Measurements from ENCODE around the gene ALDH9A1.
"Not testable (repeated sequence)": the region's sequence is repeated elsewhere in the genome, so short reads cannot be mapped to it uniquely, and the experiment has no call there.

ALDH9A1 gene

GRCh38 chr1:165697881-165698760 is at the start of gene ALDH9A1:
TSS of gene ALDH9A1 (minus strand) at chr1:165698562. CDS start at chr1:165698558, 4 bp downstream.
- peak; percentile 97 for DNase-seq (ENCODE audit: low spot score)

GRCh38 chr1:165747632-165748447 is 49.5 kb upstream of the ALDH9A1 start:
- DNase-seq (ENCODE audit: low spot score): no peak

- DNase-seq (ENCODE audit: low spot score): not testable (repeated sequence)
Observed at GRCh38 chr1:165744913-165745312, 46.6 kb upstream of the ALDH9A1 start.

- no peak for DNase-seq (ENCODE audit: low spot score)
Observed at GRCh38 chr1:165742194-165742593, 43.8 kb upstream of the ALDH9A1 start.

- DNase-seq (ENCODE audit: low spot score): no peak
Observed at GRCh38 chr1:165738794-165739193, 40.4 kb upstream of the ALDH9A1 start.

GRCh38 chr1:165737196-165737595 is 38.8 kb upstream of the ALDH9A1 start:
- DNase-seq (ENCODE audit: low spot score): no peak

GRCh38 chr1:165734906-165735305 is 36.5 kb upstream of the ALDH9A1 start:
- no peak for DNase-seq (ENCODE audit: low spot score)

GRCh38 chr1:165726841-165727240 is 28.5 kb upstream of the ALDH9A1 start:
- DNase-seq (ENCODE audit: low spot score): no peak

GRCh38 chr1:165726169-165726568 is 27.8 kb upstream of the ALDH9A1 start:
- DNase-seq (ENCODE audit: low spot score): no peak

GRCh38 chr1:165717918-165718515 is 19.7 kb upstream of the ALDH9A1 start:
- DNase-seq (ENCODE audit: low spot score): peak; percentile 71

GRCh38 chr1:165716265-165717051 is 18.1 kb upstream of the ALDH9A1 start:
- not testable (repeated sequence) for DNase-seq (ENCODE audit: low spot score)

- no peak for DNase-seq (ENCODE audit: low spot score)
Observed at GRCh38 chr1:165712764-165713163, 14.4 kb upstream of the ALDH9A1 start.

GRCh38 chr1:165707984-165708706 is 9.8 kb upstream of the ALDH9A1 start:
- no peak for DNase-seq (ENCODE audit: low spot score)

GRCh38 chr1:165703648-165704047 is 5.3 kb upstream of the ALDH9A1 start:
- DNase-seq (ENCODE audit: low spot score): no peak

- DNase-seq (ENCODE audit: low spot score): not testable (repeated sequence)
Observed at GRCh38 chr1:165701922-165702321, 3.6 kb upstream of the ALDH9A1 start.

GRCh38 chr1:165699577-165699976 is 1.2 kb upstream of the ALDH9A1 start:
- DNase-seq (ENCODE audit: low spot score): no peak

- no peak for DNase-seq (ENCODE audit: low spot score)
Observed at GRCh38 chr1:165698761-165699052, 345 bp upstream of the ALDH9A1 start.

GRCh38 chr1:165697491-165697880 is 876 bp downstream of the ALDH9A1 start:
- no peak for DNase-seq (ENCODE audit: low spot score)

- peak; percentile 72 for DNase-seq (ENCODE audit: low spot score)
Observed at GRCh38 chr1:165696625-165697100, 1.7 kb downstream of the ALDH9A1 start.

- DNase-seq (ENCODE audit: low spot score): no peak
Observed at GRCh38 chr1:165695031-165695430, 3.3 kb downstream of the ALDH9A1 start.

GRCh38 chr1:165688046-165688445 is 10.3 kb downstream of the ALDH9A1 start:
- DNase-seq (ENCODE audit: low spot score): no peak
